K562 (cell line): ENCODE data around the gene RLIM. TPM values are rescaled to one million over a fixed set of nuclear protein-coding genes. Genes with fewer than 3 reads are reported as not detected.

Experiments used
- ARID3A ChIP-seq: IDR thresholded peaks from 2 replicates; pipeline ENCODE4 v1.6.1; 2012; ENCODE audit warnings: low read depth, low read length, improper control_type of control experiment, borderline replicate concordance
- CBX1 ChIP-seq: sonication (generic); IDR thresholded peaks from 2 replicates; pipeline ENCODE4 v1.6.1; 2016; ENCODE audit warnings: antibody characterized with exemption, low read depth, mild to moderate bottlenecking
- CC2D1A ChIP-seq: fragments of 450-650 bp; IDR thresholded peaks from 2 replicates; pipeline ENCODE4 v1.6.1; 2017; ENCODE audit warnings: mild to moderate bottlenecking
- CREM ChIP-seq: IDR thresholded peaks from 2 replicates; pipeline ENCODE4 v1.6.1; 2014; ENCODE audit warnings: antibody characterized with exemption, low read depth
- CTCF ChIP-seq, 3 experiments: IDR thresholded peaks in 2 of 3; conservative IDR thresholded peaks in 1 of 3; 2 replicates each; pipeline ENCODE4 v1.5.1; 2011 to 2012; ENCODE audit warnings: low read length in 3 of 3, mild to moderate bottlenecking in 3 of 3, control low read depth in 2 of 3, improper control_type of control experiment in 1 of 3, inconsistent platforms in 1 of 3, low read depth in 1 of 3, mixed read lengths in 1 of 3, moderate library complexity in 1 of 3; ENCODE audit not compliant: insufficient read depth in 2 of 3
- DNMT1 ChIP-seq: fragments of 450-650 bp; IDR thresholded peaks from 2 replicates; pipeline ENCODE4 v1.6.1; 2016; ENCODE audit warnings: antibody characterized with exemption, mild to moderate bottlenecking
- HCFC1 ChIP-seq: IDR thresholded peaks from 2 replicates; pipeline ENCODE4 v1.6.1; 2012; ENCODE audit warnings: low read depth, low read length, improper control_type of control experiment
- HMGXB4 ChIP-seq: sonication (generic); formaldehyde crosslinking; IDR thresholded peaks from 2 replicates; pipeline ENCODE4 v1.8.1; 2023; ENCODE audit warnings: mild to moderate bottlenecking, missing genetic modification reagents
- NCOA2 ChIP-seq, 2 experiments: fragments of 450-650 bp; IDR thresholded peaks; 2 replicates each; pipeline ENCODE4 v1.6.1; 2018; ENCODE audit warnings: mild to moderate bottlenecking in 2 of 2, moderate library complexity in 1 of 2; ENCODE audit not compliant: partially characterized antibody in 2 of 2
- NKRF ChIP-seq: fragments of 450-650 bp; IDR thresholded peaks from 2 replicates; pipeline ENCODE4 v1.6.1; 2016; ENCODE audit warnings: borderline replicate concordance
- POLR2A ChIP-seq: fragments of 450-650 bp; conservative IDR thresholded peaks from 2 replicates; pipeline ENCODE4 v1.6.1; 2016
- PTTG1 ChIP-seq: fragments of 450-650 bp; IDR thresholded peaks from 2 replicates; pipeline ENCODE4 v1.6.1; 2016; ENCODE audit warnings: low read depth, mild to moderate bottlenecking, missing genetic modification characterization, missing compliant biosample characterization
- SFPQ ChIP-seq: fragments of 200-400 bp; formaldehyde crosslinking; IDR thresholded peaks from 2 replicates; pipeline ENCODE4 v1.6.1; 2017; ENCODE audit warnings: mild to moderate bottlenecking, low read depth, low read length, moderate library complexity
- STAG1 ChIP-seq: sonication (generic); formaldehyde crosslinking; IDR thresholded peaks from 2 replicates; pipeline ENCODE4 v1.5.0; 2020; ENCODE audit warnings: missing genetic modification reagents, borderline replicate concordance
- THRB ChIP-seq: fragments of 450-650 bp; formaldehyde crosslinking; conservative IDR thresholded peaks from 2 replicates; pipeline ENCODE4 v1.4.0; 2022; ENCODE audit warnings: mild to moderate bottlenecking, missing genetic modification characterization
- YY1 ChIP-seq, 3 experiments: IDR thresholded peaks; 2 replicates each; pipeline ENCODE4 v1.6.1; 2011; ENCODE audit warnings: low read length in 2 of 3, mild to moderate bottlenecking in 2 of 3, moderate library complexity in 2 of 3, borderline replicate concordance in 1 of 3, control low read depth in 1 of 3, low read depth in 1 of 3; ENCODE audit not compliant: insufficient read depth in 3 of 3, insufficient replicate concordance in 2 of 3, control insufficient read depth in 1 of 3, insufficient read length in 1 of 3; ENCODE audit errors: extremely low read depth in 1 of 3
- polyA plus RNA-seq, 8 experiments: library from polyadenylated mRNA; depleted of rRNA in 4 of 8; stranded (reverse) in 5 of 8; unstranded in 3 of 8; fragments of >200 nt; fragmentation: Nextera tagmentation in 2 of 8; fragmentation: Illumina TruSeq in 1 of 8; extraction: Ambion mirVana in 2 of 8; extraction: Trizol in 1 of 8; gene quantifications; 2 replicates each; pipeline versions ENCODE4 v1.2.1 to v1.2.3, GENCODE V29; 2011 to 2014; ENCODE audit warnings: inconsistent platforms in 1 of 8, missing spikeins in 1 of 8
- total RNA-seq, 7 experiments: library from RNA; depleted of rRNA in 6 of 7; stranded (reverse); fragments of >200 nt in 6 of 7; fragmentation: Illumina TruSeq in 2 of 7; extraction: Trizol in 2 of 7; gene quantifications; 2 replicates each; pipeline versions ENCODE4 v1.2.1 to v1.2.3, GENCODE V29; 2011 to 2021; ENCODE audit warnings: low replicate concordance in 1 of 7

The RLIM gene
- total and polyA plus RNA-seq, 9 of the 15 experiments (the other 6 are each of a cell fraction or from before 2014, with no cell fraction given): 4.2 to 31.4 (median 14.9) TPM

- TF ChIP-seq NCOA2 (IDR thresholded peaks at IDR 0.05; ENCODE audit: partially characterized antibody in 2 of 2) (no peak), SFPQ (no peak), HMGXB4 (no peak), STAG1 (CRISPR knock-in tag) (peak; percentile 68; the same call in 1 of the 2 replicates), PTTG1 (tag) (no peak), CC2D1A (0 out of 2 replicates have a peak, but pooled peaks have one; percentile 35), CBX1 (no peak), DNMT1 (no peak), CREM (0 out of 2 replicates have a peak, but pooled peaks have one; percentile 37), NKRF (no peak), ARID3A (peak; percentile 77; the same call in 1 of the 2 replicates), POLR2A (no peak), YY1 (IDR thresholded peaks at IDR 0.05; ENCODE audit: borderline replicate concordance in 1 of 3, control insufficient read depth in 1 of 3, extremely low read depth in 1 of 3, insufficient read depth in 3 of 3, insufficient read length in 1 of 3, insufficient replicate concordance in 2 of 3, low read depth in 1 of 3, low read length in 2 of 3) (no peak), HCFC1 (no peak), CTCF (IDR thresholded peaks at IDR 0.05 in 2 of 3, conservative IDR thresholded peaks at IDR 0.05 in 1 of 3; ENCODE audit: insufficient read depth in 2 of 3, low read depth in 1 of 3, low read length in 3 of 3) (peak; percentile 95 to 99 (median 99)), THRB (CRISPR knock-in tag) (no peak)
Observed at GRCh38 chrX:74550295-74550802, 64.1 kb downstream of the RLIM start (continued).
